Measurements from ENCODE around the gene FOXP3. TPM values are rescaled to one million over a fixed set of nuclear protein-coding genes. Genes with fewer than 3 reads are reported as not detected.

FOXP3 gene
- total RNA-seq, 1 donor from 2014 or later, result not detected

DNA sequence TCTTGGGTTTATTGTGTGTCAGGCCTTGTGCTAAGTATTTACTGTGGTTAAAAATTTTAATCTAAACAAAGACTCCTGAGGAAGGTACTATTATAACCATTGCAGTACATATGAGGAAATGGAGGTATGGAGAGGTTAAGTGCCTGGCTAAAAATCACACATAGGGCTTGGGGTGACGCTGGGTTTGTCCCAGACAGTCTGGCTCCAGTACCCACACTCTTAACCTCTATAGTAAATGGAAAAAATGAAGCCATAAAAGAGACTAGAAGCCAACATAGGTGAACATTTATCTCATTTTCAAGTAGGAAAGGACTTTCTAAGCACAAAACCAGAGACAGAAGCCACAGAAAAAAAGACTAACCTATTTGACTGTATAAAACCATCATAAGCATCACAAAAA is 1.9 kb downstream of the FOXP3 start:
- Histone ChIP-seq H4K20me1 (ENCODE audit: low read depth) (no peaks in the 10 kb centered on the region), H3K9me3 (ENCODE audit: low read depth) (no peaks in the 10 kb centered on the region), H2AFZ (replicated peaks) (no peak overlapping the region), H3K27ac (no peak overlapping the region), H3K27me3 (no peaks in the 10 kb centered on the region), H3K9ac (no peak overlapping the region), H3K4me1 (no peaks in the 10 kb centered on the region), H3K36me3 (no peaks in the 10 kb centered on the region), H3K4me3 (no peak overlapping the region), H3F3A (ENCODE audit: low read depth) (no peaks in the 10 kb centered on the region), H3K4me2 (no peak overlapping the region), H3K79me2 (ENCODE audit: low read depth) (no peaks in the 10 kb centered on the region)
- no peak overlapping the region for H3K4me3 Mint-ChIP-seq
- TF ChIP-seq EZH2phosphoT487 (IDR thresholded peaks at IDR 0.05) (no peak), EZH2 (IDR thresholded peaks at IDR 0.05) (no peak)
- TF ChIP-seq, protein P1, sequence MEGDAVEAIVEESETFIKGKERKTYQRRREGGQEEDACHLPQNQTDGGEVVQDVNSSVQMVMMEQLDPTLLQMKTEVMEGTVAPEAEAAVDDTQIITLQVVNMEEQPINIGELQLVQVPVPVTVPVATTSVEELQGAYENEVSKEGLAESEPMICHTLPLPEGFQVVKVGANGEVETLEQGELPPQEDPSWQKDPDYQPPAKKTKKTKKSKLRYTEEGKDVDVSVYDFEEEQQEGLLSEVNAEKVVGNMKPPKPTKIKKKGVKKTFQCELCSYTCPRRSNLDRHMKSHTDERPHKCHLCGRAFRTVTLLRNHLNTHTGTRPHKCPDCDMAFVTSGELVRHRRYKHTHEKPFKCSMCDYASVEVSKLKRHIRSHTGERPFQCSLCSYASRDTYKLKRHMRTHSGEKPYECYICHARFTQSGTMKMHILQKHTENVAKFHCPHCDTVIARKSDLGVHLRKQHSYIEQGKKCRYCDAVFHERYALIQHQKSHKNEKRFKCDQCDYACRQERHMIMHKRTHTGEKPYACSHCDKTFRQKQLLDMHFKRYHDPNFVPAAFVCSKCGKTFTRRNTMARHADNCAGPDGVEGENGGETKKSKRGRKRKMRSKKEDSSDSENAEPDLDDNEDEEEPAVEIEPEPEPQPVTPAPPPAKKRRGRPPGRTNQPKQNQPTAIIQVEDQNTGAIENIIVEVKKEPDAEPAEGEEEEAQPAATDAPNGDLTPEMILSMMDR (IDR thresholded peaks at IDR 0.05), result no peak
- DNase-seq (ENCODE audit: low spot score), result no peak
- peaks cover 11% of the 10 kb centered on the region for H3K27me3 Mint-ChIP-seq (ENCODE audit: insufficient read depth, low read depth)
- peaks cover 11% of the 10 kb centered on the region for H3K9me3 Mint-ChIP-seq
- H3K36me3 Mint-ChIP-seq, result no peaks in the 10 kb centered on the region
- no peak overlapping the region for H3K27ac Mint-ChIP-seq
- H3K4me1 Mint-ChIP-seq, result no peaks in the 10 kb centered on the region

DNA sequence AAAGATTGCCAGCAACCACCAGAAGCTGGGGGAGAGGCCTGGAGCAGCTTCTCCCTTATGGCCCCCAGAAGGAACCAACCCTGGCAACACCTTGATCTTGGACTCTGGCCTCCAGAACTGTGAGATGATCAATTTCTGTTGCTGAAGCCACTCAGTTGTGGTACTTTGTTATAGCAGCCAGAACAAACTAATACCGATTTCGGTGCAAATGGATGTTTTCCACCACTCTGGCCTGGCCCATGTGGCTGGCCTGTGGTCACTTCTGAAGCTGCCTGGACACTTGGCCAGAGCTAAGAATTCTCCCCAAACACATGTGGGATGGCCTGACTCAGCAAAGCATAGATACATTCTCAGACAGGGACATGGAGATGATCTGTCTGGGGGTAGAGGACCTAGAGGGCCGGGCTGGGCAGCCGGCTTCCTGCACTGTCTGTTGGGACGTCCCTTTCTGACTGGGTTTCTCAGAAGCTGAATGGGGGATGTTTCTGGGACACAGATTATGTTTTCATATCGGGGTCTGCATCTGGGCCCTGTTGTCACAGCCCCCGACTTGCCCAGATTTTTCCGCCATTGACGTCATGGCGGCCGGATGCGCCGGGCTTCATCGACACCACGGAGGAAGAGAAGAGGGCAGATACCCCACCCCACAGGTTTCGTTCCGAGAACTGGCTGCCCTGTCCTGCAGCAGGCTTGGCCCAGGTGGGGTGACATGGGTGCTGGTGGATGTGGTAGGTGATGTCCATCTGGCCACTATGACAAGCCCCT is 4.1 kb downstream of the FOXP3 start:
- Histone ChIP-seq H3K9me3 (ENCODE audit: low read depth) (no peaks in the 10 kb centered on the region), H3K4me1 (no peaks in the 10 kb centered on the region), H3K36me3 (no peaks in the 10 kb centered on the region), H4K20me1 (ENCODE audit: low read depth) (no peaks in the 10 kb centered on the region), H3K27ac (no peak overlapping the region), H3K79me2 (ENCODE audit: low read depth) (no peaks in the 10 kb centered on the region), H3K9ac (no peak overlapping the region), H3K4me3 (no peak overlapping the region), H3F3A (ENCODE audit: low read depth) (no peaks in the 10 kb centered on the region), H3K4me2 (no peak overlapping the region), H3K27me3 (no peaks in the 10 kb centered on the region), H2AFZ (replicated peaks) (no peak overlapping the region)
- Mint-ChIP-seq H3K27me3 (ENCODE audit: insufficient read depth, low read depth) (peaks cover 8% of the 10 kb centered on the region), H3K27ac (no peak overlapping the region), H3K4me1 (no peaks in the 10 kb centered on the region), H3K9me3 (peaks cover 16% of the 10 kb centered on the region), H3K36me3 (no peaks in the 10 kb centered on the region), H3K4me3 (no peak overlapping the region)
- TF ChIP-seq EZH2phosphoT487 (IDR thresholded peaks at IDR 0.05) (no peak), EZH2 (IDR thresholded peaks at IDR 0.05) (no peak)
- TF ChIP-seq, protein P1 (IDR thresholded peaks at IDR 0.05), result no peak
- DNase-seq (ENCODE audit: low spot score), result no peak

DNA sequence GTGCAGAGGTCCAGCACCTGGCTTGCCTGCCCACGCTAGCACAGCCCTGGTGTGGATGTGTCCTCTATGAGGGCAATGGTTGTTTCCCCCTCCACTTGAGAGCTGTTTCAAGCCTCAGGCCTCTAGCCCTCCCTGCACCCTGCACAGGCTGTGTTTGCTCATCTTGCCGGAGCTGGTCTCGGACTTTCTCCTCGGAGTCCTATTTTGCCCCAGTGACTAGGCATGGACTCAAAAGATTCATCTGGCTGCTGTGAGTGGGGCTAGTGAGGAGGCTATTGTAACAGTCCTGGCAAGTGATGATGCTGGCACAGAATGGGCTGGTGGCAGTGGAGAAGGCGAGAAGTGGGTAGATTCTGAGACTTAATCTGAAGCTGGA is 5.8 kb downstream of the FOXP3 start:
- Histone ChIP-seq H3K4me3 (no peak overlapping the region), H3K4me2 (no peak overlapping the region), H3K79me2 (ENCODE audit: low read depth) (no peaks in the 10 kb centered on the region), H3K9ac (no peak overlapping the region), H3K27ac (no peak overlapping the region), H3K4me1 (no peaks in the 10 kb centered on the region), H3K36me3 (no peaks in the 10 kb centered on the region), H4K20me1 (ENCODE audit: low read depth) (no peaks in the 10 kb centered on the region), H2AFZ (replicated peaks) (no peak overlapping the region), H3F3A (ENCODE audit: low read depth) (no peaks in the 10 kb centered on the region), H3K9me3 (ENCODE audit: low read depth) (no peaks in the 10 kb centered on the region), H3K27me3 (no peaks in the 10 kb centered on the region)
- Mint-ChIP-seq H3K27ac (no peak overlapping the region), H3K27me3 (ENCODE audit: insufficient read depth, low read depth) (peaks cover 8% of the 10 kb centered on the region), H3K4me1 (no peaks in the 10 kb centered on the region), H3K9me3 (peaks cover 16% of the 10 kb centered on the region), H3K4me3 (no peak overlapping the region), H3K36me3 (no peaks in the 10 kb centered on the region)
- DNase-seq (ENCODE audit: low spot score), result no peak
- TF ChIP-seq EZH2phosphoT487 (IDR thresholded peaks at IDR 0.05), result no peak
- TF ChIP-seq, protein P1 (IDR thresholded peaks at IDR 0.05), result no peak
- TF ChIP-seq EZH2 (IDR thresholded peaks at IDR 0.05), result no peak

Measured in neural progenitor cell (in vitro differentiated cells).